Kidney (tissue), 14 donors: ENCODE data around the gene GMNN. TPM values are rescaled to one million over a fixed set of nuclear protein-coding genes. Genes with fewer than 3 reads are reported as not detected.

Source experiments
- DNase-seq, 5 donors: peaks; one replicate each; pipeline ENCODE4 v3.0.0-alpha.2; 2013 to 2020
- FAIRE-seq: peaks from 2 replicates; lab custom pipeline; 2012; peaks lifted over from hg19 to GRCh38; lab: Jason Lieb, UNC
- H3K27ac ChIP-seq, 2 donors: one replicate each; pipeline ENCODE4 v1.7.0; 2013; ENCODE audit warnings: low read depth in 2 of 2, low read length in 2 of 2, inconsistent platforms in 1 of 2
- H3K27me3 ChIP-seq: one replicate; pipeline ENCODE4 v1.7.1; 2013; ENCODE audit warnings: low read length, inconsistent platforms; ENCODE audit not compliant: control insufficient read depth, insufficient read depth
- H3K36me3 ChIP-seq, 3 donors: one replicate each; pipeline versions ENCODE4 v1.7.0 to v1.7.1; 2013; ENCODE audit warnings: low read length in 3 of 3, control low read depth in 1 of 3, inconsistent platforms in 1 of 3; ENCODE audit not compliant: insufficient read depth in 3 of 3, control insufficient read depth in 2 of 3
- H3K4me1 ChIP-seq, 3 donors: one replicate each; pipeline versions ENCODE4 v1.7.0 to v1.7.1; 2013; ENCODE audit warnings: low read length in 3 of 3, inconsistent platforms in 1 of 3, low read depth in 1 of 3; ENCODE audit not compliant: control insufficient read depth in 2 of 3, insufficient read depth in 2 of 3
- H3K4me3 ChIP-seq, 3 donors: one replicate each; pipeline versions ENCODE4 v1.7.0 to v1.8.1; 2013; ENCODE audit warnings: low read length in 3 of 3, control low read depth in 1 of 3, inconsistent platforms in 1 of 3
- H3K9ac ChIP-seq, 3 donors: one replicate each; pipeline versions ENCODE4 v1.7.0 to v1.7.1; 2013; ENCODE audit warnings: low read length in 3 of 3, control low read depth in 1 of 3, inconsistent platforms in 1 of 3
- H3K9me3 ChIP-seq, 3 donors: one replicate each; pipeline versions ENCODE4 v1.7.0 to v1.7.1; 2013; ENCODE audit warnings: low read length in 3 of 3, control low read depth in 1 of 3, inconsistent platforms in 1 of 3; ENCODE audit not compliant: control insufficient read depth in 2 of 3, insufficient read depth in 1 of 3
- CTCF ChIP-seq: IDR thresholded peaks from 3 replicates; pipeline ENCODE4 v1.5.1; 2012; ENCODE audit warnings: mild to moderate bottlenecking, moderate library complexity, borderline replicate concordance; ENCODE audit not compliant: insufficient read depth; ENCODE audit errors: extremely low read depth
- intact Hi-C: fragments of 100-400 bp; cut with DNase I; formaldehyde crosslinking; loops from one replicate; pipeline ENCODE4 v1.11.1; 2022
- polyA plus RNA-seq: library from polyadenylated mRNA; stranded (reverse); fragments of 350-450 nt; fragmentation: Illumina TruSeq; extraction: RNeasy Lipid Tissue Mini Kit (QIAGEN cat#74804); gene quantifications from one replicate; pipeline ENCODE4 v1.2.3, GENCODE V29; 2014; ENCODE audit warnings: low read depth, low replicate concordance; ENCODE audit not compliant: insufficient read depth
- total RNA-seq: library from RNA; stranded (reverse); fragmentation: NEBNext Ultra II Directional; extraction: Animal tissue kit (Norgen Biotek cat#: 25700); gene quantifications from one replicate; pipeline ENCODE4 v1.2.1, GENCODE V29; 2021
- donor health status: control.
- donor health status: control.
- donor health status: control.
- donor health status: control.
- donor health status: control.
- donor health status: DM: yes; HTN: yes; CAD: no.
- donor health status: Normal renal cell carcinoma (clear cell type).

GMNN gene
- total and polyA plus RNA-seq, 2 donors from 2014 or later, result 13.0 to 26.7 TPM

GRCh38 chr6:24807584-24807983 is 32.8 kb downstream of the GMNN start:
- Histone ChIP-seq H3K9ac (no peak overlapping the region), H3K4me3 (no peak overlapping the region), H3K27ac (no peak overlapping the region), H3K27me3 (no peaks in the 10 kb centered on the region), H3K36me3 (no peaks in the 10 kb centered on the region), H3K4me1 (no peaks in the 10 kb centered on the region), H3K9me3 (no peaks in the 10 kb centered on the region)
- DNase-seq (no peak), FAIRE-seq (no peak)
- TF ChIP-seq CTCF, result no peak
- intact Hi-C loops, result no loop called here

- no peak for FAIRE-seq
- no peaks in the 10 kb centered on the region for H3K36me3 ChIP-seq
- H3K27me3 ChIP-seq, result no peaks in the 10 kb centered on the region
- H3K9me3 ChIP-seq, result no peaks in the 10 kb centered on the region
- H3K4me3 ChIP-seq, result no peak overlapping the region
- no peak for TF ChIP-seq CTCF
- no peak overlapping the region for H3K9ac ChIP-seq
- intact Hi-C loops, result no loop called here
- H3K4me1 ChIP-seq, result no peaks in the 10 kb centered on the region
- no peak for DNase-seq
- H3K27ac ChIP-seq, result no peak overlapping the region
Observed at GRCh38 chr6:24809728-24810127, 35.0 kb downstream of the GMNN start.

- intact Hi-C loops, result no loop called here
- H3K27me3 ChIP-seq, result no peaks in the 10 kb centered on the region
- DNase-seq (no peak), FAIRE-seq (no peak)
- no peaks in the 10 kb centered on the region for H3K36me3 ChIP-seq
- no peak overlapping the region for H3K4me3 ChIP-seq
- H3K9ac ChIP-seq, result no peak overlapping the region
- H3K9me3 ChIP-seq, result no peaks in the 10 kb centered on the region
- TF ChIP-seq CTCF, result no peak
- H3K27ac ChIP-seq, result no peak overlapping the region
- no peaks in the 10 kb centered on the region for H3K4me1 ChIP-seq
Observed at GRCh38 chr6:24818346-24818745, 43.6 kb downstream of the GMNN start.

- H3K27ac ChIP-seq, result no peak overlapping the region
- H3K36me3 ChIP-seq, result no peaks in the 10 kb centered on the region
- DNase-seq, result no peak
- no peaks in the 10 kb centered on the region for H3K4me1 ChIP-seq
- intact Hi-C loops, result no loop called here
- FAIRE-seq, result no peak
- H3K27me3 ChIP-seq, result no peaks in the 10 kb centered on the region
- no peak overlapping the region for H3K4me3 ChIP-seq
- H3K9me3 ChIP-seq, result no peaks in the 10 kb centered on the region
- TF ChIP-seq CTCF, result no peak
- H3K9ac ChIP-seq, result no peak overlapping the region
Observed at GRCh38 chr6:24821860-24822444, 47.2 kb downstream of the GMNN start.
